Immature natural killer cell (primary cell): ENCODE results near the gene SAPCD1. TPM values are rescaled to one million over a fixed set of nuclear protein-coding genes. Genes with fewer than 3 reads are reported as not detected.

Source experiments
- polyA plus RNA-seq, 3 donors: library from polyadenylated mRNA; unstranded; fragments of 300-500 nt; fragmentation: Illumina TruSeq; gene quantifications; one replicate each; pipeline ENCODE4 v1.2.3, GENCODE V29; 2021

SAPCD1 gene
- polyA plus RNA-seq, 3 donors from 2014 or later: not detected

Other genes starting within 250 kb of the SAPCD1 start
- not detected for gene MCCD1, start 233.7 kb upstream of the SAPCD1 start, polyA plus RNA-seq
- gene DDX39B, start 220.7 kb upstream of the SAPCD1 start, polyA plus RNA-seq: 10 to 100 TPM; 49.7 to 71.6 (median 56.2) TPM
- gene ATP6V1G2, start 216.0 kb upstream of the SAPCD1 start, polyA plus RNA-seq: not detected
- 10 to 100 TPM in 2 of 3 donors, 1 to 10 TPM in 1; 5.0 to 15.0 (median 13.6) TPM for gene NFKBIL1, start 215.0 kb upstream of the SAPCD1 start, polyA plus RNA-seq
- gene LTA, start 190.4 kb upstream of the SAPCD1 start, polyA plus RNA-seq: 1 to 10 TPM; 1.4 to 6.6 (median 3.1) TPM
- gene TNF, start 187.1 kb upstream of the SAPCD1 start, polyA plus RNA-seq: 1 to 10 TPM; 2.1 to 5.9 (median 5.6) TPM
- 100 to 1,000 TPM; 132 to 137 (median 133) TPM for gene LTB, start 180.2 kb upstream of the SAPCD1 start, polyA plus RNA-seq
- 10 to 100 TPM; 20.3 to 44.8 (median 42.3) TPM for gene LST1, start 176.4 kb upstream of the SAPCD1 start, polyA plus RNA-seq
- gene NCR3, start 169.7 kb upstream of the SAPCD1 start, polyA plus RNA-seq: 100 to 1,000 TPM; 393 to 414 (median 409) TPM
- gene AIF1, start 147.4 kb upstream of the SAPCD1 start, polyA plus RNA-seq: 10 to 100 TPM in 2 of 3 donors, 1 to 10 TPM in 1; 6.6 to 44.1 (median 40.3) TPM
- 10 to 100 TPM in 1 of 3 donors, 1 to 10 TPM in 1, not detected in 1; 2.3 to 13.4 TPM for gene PRRC2A, start 141.9 kb upstream of the SAPCD1 start, polyA plus RNA-seq
- 10 to 100 TPM in 2 of 3 donors, 1 to 10 TPM in 1; 8.5 to 22.7 (median 16.2) TPM for gene BAG6, start 110.0 kb upstream of the SAPCD1 start, polyA plus RNA-seq
- 1 to 10 TPM; 1.8 to 5.7 (median 3.9) TPM for gene APOM, start 106.8 kb upstream of the SAPCD1 start, polyA plus RNA-seq
- 10 to 100 TPM; 23.6 to 41.6 (median 26.3) TPM for gene C6orf47, start 101.9 kb upstream of the SAPCD1 start, polyA plus RNA-seq
- 10 to 100 TPM; 17.2 to 29.3 (median 22.9) TPM for gene GPANK1, start 97.7 kb upstream of the SAPCD1 start, polyA plus RNA-seq
- gene CSNK2B, start 96.6 kb upstream of the SAPCD1 start, polyA plus RNA-seq: 100 to 1,000 TPM; 253 to 291 (median 289) TPM
- 1 to 10 TPM in 1 of 3 donors, under 1 TPM in 2; 0.44 to 1.8 (median 0.47) TPM for gene LY6G5B, start 92.7 kb upstream of the SAPCD1 start, polyA plus RNA-seq
- gene LY6G5C, start 81.6 kb upstream of the SAPCD1 start, polyA plus RNA-seq: 1 to 10 TPM; 4.6 to 9.7 (median 6.1) TPM
- 10 to 100 TPM; 43.6 to 53.7 (median 47.0) TPM for gene ABHD16A, start 59.3 kb upstream of the SAPCD1 start, polyA plus RNA-seq
- gene LY6G6F, start 55.8 kb upstream of the SAPCD1 start, polyA plus RNA-seq: 1 to 10 TPM in 1 of 3 donors, not detected in 2; 2.5 TPM
- not detected for gene LY6G6D, start 47.3 kb upstream of the SAPCD1 start, polyA plus RNA-seq
- gene LY6G6C, start 40.9 kb upstream of the SAPCD1 start, polyA plus RNA-seq: not detected
- 10 to 100 TPM in 1 of 3 donors, 1 to 10 TPM in 2; 2.6 to 10.9 (median 6.3) TPM for gene MPIG6B, start 39.3 kb upstream of the SAPCD1 start, polyA plus RNA-seq
- gene DDAH2, start 33.4 kb upstream of the SAPCD1 start, polyA plus RNA-seq: 100 to 1,000 TPM in 1 of 3 donors, 10 to 100 TPM in 2; 58.5 to 112 (median 74.9) TPM
- gene CLIC1, start 26.1 kb upstream of the SAPCD1 start, polyA plus RNA-seq: 1,000 to 10,000 TPM; 1,179 to 1,674 (median 1,350) TPM
- 1 to 10 TPM in 2 of 3 donors, not detected in 1; 2.1 to 2.5 TPM for gene MSH5, start 22.7 kb upstream of the SAPCD1 start, polyA plus RNA-seq
- gene VWA7, start 14.7 kb downstream of the SAPCD1 start, polyA plus RNA-seq: 1 to 10 TPM in 1 of 3 donors, under 1 TPM in 2; 0.21 to 1.8 (median 0.93) TPM
- gene VARS1, start 33.1 kb downstream of the SAPCD1 start, polyA plus RNA-seq: 10 to 100 TPM; 26.5 to 44.6 (median 28.8) TPM
- gene LSM2, start 44.3 kb downstream of the SAPCD1 start, polyA plus RNA-seq: 10 to 100 TPM; 77.7 to 97.1 (median 94.6) TPM
- gene HSPA1L, start 52.6 kb downstream of the SAPCD1 start, polyA plus RNA-seq: 1 to 10 TPM in 2 of 3 donors, under 1 TPM in 1; 0.70 to 3.8 (median 2.4) TPM
- gene HSPA1A, start 52.9 kb downstream of the SAPCD1 start, polyA plus RNA-seq: 10 to 100 TPM in 2 of 3 donors, 1 to 10 TPM in 1; 9.7 to 81.3 (median 22.5) TPM
- gene HSPA1B, start 65.1 kb downstream of the SAPCD1 start, polyA plus RNA-seq: 1 to 10 TPM; 1.5 to 3.2 (median 1.9) TPM
- 10 to 100 TPM; 37.5 to 44.9 (median 40.5) TPM for gene NEU1, start 100.2 kb downstream of the SAPCD1 start, polyA plus RNA-seq
- not detected for gene SLC44A4, start 116.3 kb downstream of the SAPCD1 start, polyA plus RNA-seq
- 10 to 100 TPM; 18.8 to 52.1 (median 21.5) TPM for gene EHMT2, start 135.0 kb downstream of the SAPCD1 start, polyA plus RNA-seq
- gene ZBTB12, start 139.4 kb downstream of the SAPCD1 start, polyA plus RNA-seq: not detected
- gene C2, start 165.1 kb downstream of the SAPCD1 start, polyA plus RNA-seq: under 1 TPM in 1 of 3 donors, not detected in 2; 0.74 TPM
- under 1 TPM in 1 of 3 donors, not detected in 2; 0.27 TPM for gene CFB, start 183.4 kb downstream of the SAPCD1 start, polyA plus RNA-seq
- gene NELFE, start 196.3 kb downstream of the SAPCD1 start, polyA plus RNA-seq: 10 to 100 TPM; 73.3 to 84.6 (median 76.9) TPM
- 10 to 100 TPM; 14.1 to 20.6 (median 19.3) TPM for gene SKIC2, start 196.5 kb downstream of the SAPCD1 start, polyA plus RNA-seq
- gene DXO, start 209.5 kb downstream of the SAPCD1 start, polyA plus RNA-seq: 10 to 100 TPM in 2 of 3 donors, 1 to 10 TPM in 1; 9.2 to 19.5 (median 17.2) TPM
- gene C4A, start 219.4 kb downstream of the SAPCD1 start, polyA plus RNA-seq: not detected